ENCODE results near the gene PTGDR.

DNA sequence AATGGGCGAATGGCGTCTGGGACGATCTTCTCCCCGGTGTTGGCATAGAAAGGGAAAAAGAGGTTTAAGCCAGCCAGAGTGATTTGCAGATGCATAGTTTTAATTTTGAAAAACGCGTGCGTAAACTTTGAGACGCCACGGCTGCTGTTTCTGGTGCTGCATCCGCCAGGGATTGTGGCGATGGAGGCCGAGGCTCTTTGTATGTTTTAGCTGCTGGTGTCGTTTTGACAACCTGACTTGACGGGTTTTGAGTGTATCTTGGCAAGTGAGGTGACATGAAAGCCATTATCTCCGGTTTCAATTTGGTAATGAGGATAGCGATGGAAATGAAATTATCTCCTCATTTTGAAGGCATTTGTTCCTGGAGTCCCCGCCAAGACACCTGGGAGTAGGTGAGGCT lies 1.6 kb downstream of the PTGDR start:
- no peak for TF ChIP-seq EZH2 (IDR thresholded peaks at IDR 0.05; ENCODE audit: borderline replicate concordance, low read depth, low read length, severe bottlenecking)
- no peak for TF ChIP-seq CTCF (IDR thresholded peaks at IDR 0.05; ENCODE audit: borderline replicate concordance, extremely low read depth, low read length, poor library complexity, severe bottlenecking)
